GM18526 (cell line): ENCODE results near the gene OMA1.

Experiments
- POLR2A ChIP-seq: IDR thresholded peaks from 3 replicates; pipeline ENCODE4 v1.6.1; 2011; ENCODE audit not compliant: insufficient read length; ENCODE audit errors: extremely low read depth

OMA1 gene

GRCh38 chr1:58497499-58497898 is 49.0 kb downstream of the OMA1 start:
- TF ChIP-seq POLR2A = no peak

- no peak for TF ChIP-seq POLR2A
Measured at GRCh38 chr1:58496042-58496441, 50.5 kb downstream of the OMA1 start.

- TF ChIP-seq POLR2A = no peak
Measured at GRCh38 chr1:58487002-58487401, 59.5 kb downstream of the OMA1 start.

- TF ChIP-seq POLR2A = no peak
Measured at GRCh38 chr1:58481962-58482361, 64.6 kb downstream of the OMA1 start.

GRCh38 chr1:58480191-58480590 is 66.3 kb downstream of the OMA1 start:
- no peak for TF ChIP-seq POLR2A

GRCh38 chr1:58477390-58477789 is 69.1 kb downstream of the OMA1 start:
- TF ChIP-seq POLR2A = no peak

GRCh38 chr1:58476179-58476578 is 70.3 kb downstream of the OMA1 start:
- no peak for TF ChIP-seq POLR2A

GRCh38 chr1:58469476-58469875 is 77.0 kb downstream of the OMA1 start:
- no peak for TF ChIP-seq POLR2A

DNA sequence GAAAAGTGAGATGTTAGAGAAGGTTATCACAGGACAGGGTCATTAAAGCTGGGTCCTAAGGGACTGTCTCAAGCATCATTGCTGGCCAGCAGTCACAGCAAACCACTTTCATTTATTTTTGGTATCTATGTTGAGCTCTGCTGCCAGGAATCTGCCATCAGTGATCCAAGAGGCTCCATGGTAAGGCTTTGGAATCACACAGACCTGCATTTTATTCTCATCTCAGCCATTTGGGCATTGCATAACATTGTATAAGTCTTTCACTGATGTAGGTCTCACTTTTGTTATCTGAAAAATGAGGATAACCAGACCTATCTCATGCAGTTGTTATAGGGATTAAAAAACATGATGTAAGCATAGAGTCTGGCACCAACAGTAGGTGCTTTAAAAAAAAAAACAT is 77.5 kb downstream of the OMA1 start:
- TF ChIP-seq POLR2A = no peak

DNA sequence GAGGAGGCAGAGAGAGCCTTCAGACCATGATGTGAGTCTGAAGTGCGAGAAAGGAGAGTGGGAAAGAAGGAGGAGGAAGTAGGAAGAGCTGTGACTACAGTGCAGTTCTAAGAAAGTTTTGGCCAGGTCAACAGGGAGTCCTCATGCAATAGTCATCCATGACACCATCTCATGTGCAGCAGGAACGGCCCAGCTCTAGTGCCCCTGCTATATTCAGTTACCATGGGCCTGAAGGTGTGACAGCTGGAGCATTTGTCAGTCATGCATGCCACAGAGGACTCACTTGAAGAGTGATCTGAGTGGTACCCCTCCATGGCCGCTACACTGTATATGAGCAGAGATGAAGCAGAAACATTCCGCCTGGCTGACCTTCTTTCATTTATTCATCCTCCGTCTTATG is 77.9 kb downstream of the OMA1 start:
- no peak for TF ChIP-seq POLR2A

- no peak for TF ChIP-seq POLR2A
Measured at GRCh38 chr1:58466630-58467241, 79.8 kb downstream of the OMA1 start.

- no peak for TF ChIP-seq POLR2A
Measured at GRCh38 chr1:58465825-58466629, 80.5 kb downstream of the OMA1 start.

- no peak for TF ChIP-seq POLR2A
Measured at GRCh38 chr1:58465176-58465575, 81.3 kb downstream of the OMA1 start.

GRCh38 chr1:58460469-58460868 is 86.1 kb downstream of the OMA1 start:
- TF ChIP-seq POLR2A = no peak

GRCh38 chr1:58459911-58460310 is 86.6 kb downstream of the OMA1 start:
- TF ChIP-seq POLR2A = no peak

DNA sequence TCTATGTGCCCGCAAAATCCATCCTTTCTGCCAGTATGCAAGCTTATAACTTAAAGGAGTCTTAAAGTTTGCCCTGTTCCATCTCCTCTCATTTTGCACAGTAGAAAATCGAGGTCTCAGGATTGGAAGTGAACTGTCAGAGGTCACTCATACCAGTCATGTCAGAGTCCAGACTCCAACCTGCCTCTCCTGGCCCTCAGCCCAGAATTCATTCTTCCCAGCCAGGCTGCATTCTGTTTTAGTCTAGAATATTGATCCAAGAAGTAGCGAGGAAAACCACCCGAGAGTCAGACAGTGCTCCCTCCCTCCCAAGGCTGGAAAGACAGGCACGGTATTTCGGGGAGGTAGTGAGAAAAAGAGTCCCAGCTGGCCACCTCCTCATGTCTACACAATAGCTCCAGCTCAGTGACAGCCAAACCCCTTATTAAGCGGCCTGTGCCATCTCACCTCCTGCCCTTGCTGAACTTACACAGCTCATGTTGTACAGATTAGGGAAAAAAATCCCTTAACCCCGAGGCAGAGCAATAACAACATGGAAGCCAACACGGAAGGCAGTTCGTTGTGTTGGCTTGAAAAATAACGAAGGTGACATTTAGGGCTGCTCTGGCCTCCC is 89.4 kb downstream of the OMA1 start:
- TF ChIP-seq POLR2A = no peak
